ENCODE measurements around the gene TEKT5.
"Not testable (repeated sequence)": the region's sequence is repeated elsewhere in the genome, so short reads cannot be mapped to it uniquely, and the experiment has no call there.

TEKT5 gene

GRCh38 chr16:10694830-10695229, at the start of gene TEKT5:
Gene TEKT5 (minus strand): TSS chr16:10694930. CDS start chr16:10694873, 57 bp downstream.
- no peak for DNase-seq (ENCODE audit: low spot score)

- peak; percentile 99 for DNase-seq (ENCODE audit: low spot score)
Observed at GRCh38 chr16:10743610-10744369, 49.1 kb upstream of the TEKT5 start, which contains the start of gene NUBP1. Gene NUBP1 (plus strand): TSS chr16:10743842. CDS start chr16:10743864, 22 bp downstream.

- no peak for DNase-seq (ENCODE audit: low spot score)
Observed at GRCh38 chr16:10743227-10743609, 48.5 kb upstream of the TEKT5 start.

GRCh38 chr16:10741844-10742243, 47.1 kb upstream of the TEKT5 start:
- no peak for DNase-seq (ENCODE audit: low spot score)

GRCh38 chr16:10741249-10741648, 46.5 kb upstream of the TEKT5 start:
- DNase-seq (ENCODE audit: low spot score) = not testable (repeated sequence)

- no peak for DNase-seq (ENCODE audit: low spot score)
Observed at GRCh38 chr16:10740845-10741208, 46.1 kb upstream of the TEKT5 start.

GRCh38 chr16:10740000-10740844, 45.5 kb upstream of the TEKT5 start:
- no peak for DNase-seq (ENCODE audit: low spot score)

GRCh38 chr16:10738231-10739077, 43.7 kb upstream of the TEKT5 start:
- DNase-seq (ENCODE audit: low spot score) = peak; percentile 54

GRCh38 chr16:10737068-10737625, 42.4 kb upstream of the TEKT5 start:
- peak; percentile 82 for DNase-seq (ENCODE audit: low spot score)

- DNase-seq (ENCODE audit: low spot score) = no peak
Observed at GRCh38 chr16:10731790-10732189, 37.1 kb upstream of the TEKT5 start.

GRCh38 chr16:10729104-10730048, 34.6 kb upstream of the TEKT5 start:
- DNase-seq (ENCODE audit: low spot score) = no peak

GRCh38 chr16:10728003-10728887, 33.5 kb upstream of the TEKT5 start:
- DNase-seq (ENCODE audit: low spot score) = no peak

GRCh38 chr16:10708969-10709368, 14.2 kb upstream of the TEKT5 start:
- DNase-seq (ENCODE audit: low spot score) = no peak

GRCh38 chr16:10699756-10700155, 5.0 kb upstream of the TEKT5 start:
- no peak for DNase-seq (ENCODE audit: low spot score)

- no peak for DNase-seq (ENCODE audit: low spot score)
Observed at GRCh38 chr16:10694306-10694705, 424 bp downstream of the TEKT5 start.

GRCh38 chr16:10693889-10694288, 841 bp downstream of the TEKT5 start:
- DNase-seq (ENCODE audit: low spot score) = no peak

GRCh38 chr16:10692470-10692869, 2.3 kb downstream of the TEKT5 start:
- DNase-seq (ENCODE audit: low spot score) = no peak

GRCh38 chr16:10688726-10689125, 6.0 kb downstream of the TEKT5 start:
- DNase-seq (ENCODE audit: low spot score) = no peak

GRCh38 chr16:10688291-10688690, 6.4 kb downstream of the TEKT5 start:
- no peak for DNase-seq (ENCODE audit: low spot score)

GRCh38 chr16:10685709-10686108, 9.0 kb downstream of the TEKT5 start:
- no peak for DNase-seq (ENCODE audit: low spot score)
